ENCODE results near the gene CFAP210. TPM values are rescaled to one million over a fixed set of nuclear protein-coding genes. Genes with fewer than 3 reads are reported as not detected.

Gene CFAP210
- total RNA-seq, 2 donors from 2014 or later, result 0.70 to 1.9 TPM

DNA sequence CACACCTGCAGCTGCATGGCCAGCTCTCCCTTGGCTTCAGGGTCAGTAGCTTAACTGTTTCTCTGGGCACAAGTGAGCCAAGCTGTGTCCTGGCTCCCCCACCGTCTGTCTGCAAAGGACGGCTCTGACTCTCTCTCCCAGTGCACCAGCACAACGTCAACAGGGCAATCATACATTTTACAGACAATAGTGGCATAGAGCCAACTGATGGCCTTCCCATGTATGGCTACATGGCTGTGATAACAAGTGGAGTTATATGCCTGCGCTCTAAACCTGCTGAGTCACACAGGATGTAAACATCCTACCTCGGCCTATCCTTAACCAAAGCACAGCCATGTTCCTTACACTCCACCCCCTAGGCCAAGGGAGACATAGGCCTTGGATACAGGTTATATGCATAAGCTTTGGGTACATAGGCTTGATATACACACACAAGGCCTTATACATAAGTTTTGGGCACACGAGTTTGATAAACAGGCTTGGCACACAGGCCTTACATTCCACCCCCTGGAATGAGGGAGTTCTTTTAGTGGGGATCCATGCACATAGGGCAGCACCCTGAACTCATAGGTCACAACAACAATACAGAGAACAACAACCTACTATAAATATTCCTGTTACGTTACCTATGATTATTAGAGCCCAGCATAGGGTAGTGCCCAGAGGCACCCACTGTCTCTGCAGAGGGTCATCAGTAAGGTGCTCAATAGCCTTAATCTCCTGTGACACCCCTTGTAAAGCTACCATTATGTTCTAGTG, 17.7 kb upstream of the CFAP210 start:
- H3K9ac ChIP-seq (ENCODE audit: extremely low read depth, low read length, poor library complexity, severe bottlenecking), result no peak overlapping the region
- H3K4me1 Mint-ChIP-seq, result peaks cover 10% of the 10 kb centered on the region
- no peak overlapping the region for H3K27ac Mint-ChIP-seq
- peaks cover 9% of the 10 kb centered on the region for H3K9me3 ChIP-seq (ENCODE audit: control insufficient read depth, low read length)
- H3K4me1 ChIP-seq (ENCODE audit: control insufficient read depth, insufficient read depth, low read length), result peaks cover 4% of the 10 kb centered on the region
- TF ChIP-seq, protein P1, sequence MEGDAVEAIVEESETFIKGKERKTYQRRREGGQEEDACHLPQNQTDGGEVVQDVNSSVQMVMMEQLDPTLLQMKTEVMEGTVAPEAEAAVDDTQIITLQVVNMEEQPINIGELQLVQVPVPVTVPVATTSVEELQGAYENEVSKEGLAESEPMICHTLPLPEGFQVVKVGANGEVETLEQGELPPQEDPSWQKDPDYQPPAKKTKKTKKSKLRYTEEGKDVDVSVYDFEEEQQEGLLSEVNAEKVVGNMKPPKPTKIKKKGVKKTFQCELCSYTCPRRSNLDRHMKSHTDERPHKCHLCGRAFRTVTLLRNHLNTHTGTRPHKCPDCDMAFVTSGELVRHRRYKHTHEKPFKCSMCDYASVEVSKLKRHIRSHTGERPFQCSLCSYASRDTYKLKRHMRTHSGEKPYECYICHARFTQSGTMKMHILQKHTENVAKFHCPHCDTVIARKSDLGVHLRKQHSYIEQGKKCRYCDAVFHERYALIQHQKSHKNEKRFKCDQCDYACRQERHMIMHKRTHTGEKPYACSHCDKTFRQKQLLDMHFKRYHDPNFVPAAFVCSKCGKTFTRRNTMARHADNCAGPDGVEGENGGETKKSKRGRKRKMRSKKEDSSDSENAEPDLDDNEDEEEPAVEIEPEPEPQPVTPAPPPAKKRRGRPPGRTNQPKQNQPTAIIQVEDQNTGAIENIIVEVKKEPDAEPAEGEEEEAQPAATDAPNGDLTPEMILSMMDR (conservative IDR thresholded peaks at IDR 0.05), result no peak
- H3K36me3 ChIP-seq (ENCODE audit: control insufficient read depth, insufficient read depth, low read length), result no peaks in the 10 kb centered on the region
- peaks cover 19% of the 10 kb centered on the region for H3K36me3 Mint-ChIP-seq (ENCODE audit: low read depth)
- H3K27me3 ChIP-seq (ENCODE audit: control insufficient read depth, insufficient read depth, low read length, poor library complexity, severe bottlenecking), result no peaks in the 10 kb centered on the region
- no peaks in the 10 kb centered on the region for H3K27me3 Mint-ChIP-seq (ENCODE audit: insufficient read depth)
- no peak overlapping the region for H3K4me3 Mint-ChIP-seq
- WGBS, 2 experiments (ENCODE audit: insufficient coverage in 1 of 2, insufficient read length in 1 of 2), result 73 to 86% methylated on average over 3 to 7 of the region's 7 CpGs
- H3K4me3 ChIP-seq (ENCODE audit: low read length), result no peak overlapping the region
- H3K27ac ChIP-seq (ENCODE audit: low read depth, low read length), result no peak overlapping the region
- DNase-seq, result no peak
- peaks cover 9% of the 10 kb centered on the region for H3K9me3 Mint-ChIP-seq

DNA sequence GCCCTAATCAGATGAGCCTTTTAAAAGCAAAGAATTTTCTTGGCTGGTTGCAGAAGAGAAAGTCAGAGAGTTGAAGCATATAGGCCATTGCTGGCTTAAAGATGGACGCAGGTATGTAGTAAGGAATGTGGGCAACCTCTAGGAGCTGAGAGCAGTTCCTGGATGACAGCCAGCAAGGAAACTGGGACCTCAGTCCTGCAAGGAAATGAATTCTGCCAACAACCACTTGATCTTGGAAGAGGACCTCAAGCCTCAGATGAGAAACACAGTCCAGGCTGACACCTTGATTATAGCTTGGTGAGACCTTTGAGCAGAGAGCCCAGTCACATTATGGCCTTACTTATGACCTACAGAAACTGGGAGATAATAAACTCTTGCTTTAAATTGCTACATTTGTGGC, 15.8 kb upstream of the CFAP210 start:
- WGBS, 2 experiments (ENCODE audit: insufficient coverage in 1 of 2, insufficient read length in 1 of 2), result 81 to 100% methylated on average over 1 of the region's 1 CpG
- Mint-ChIP-seq H3K27me3 (ENCODE audit: insufficient read depth) (no peaks in the 10 kb centered on the region), H3K27ac (no peak overlapping the region), H3K4me3 (no peak overlapping the region), H3K9me3 (peaks cover 9% of the 10 kb centered on the region), H3K36me3 (ENCODE audit: low read depth) (peaks cover 19% of the 10 kb centered on the region), H3K4me1 (no peaks in the 10 kb centered on the region)
- Histone ChIP-seq H3K4me1 (ENCODE audit: control insufficient read depth, insufficient read depth, low read length) (no peaks in the 10 kb centered on the region), H3K9ac (ENCODE audit: extremely low read depth, low read length, poor library complexity, severe bottlenecking) (no peak overlapping the region), H3K4me3 (ENCODE audit: low read length) (no peak overlapping the region), H3K27ac (ENCODE audit: low read depth, low read length) (no peak overlapping the region), H3K9me3 (ENCODE audit: control insufficient read depth, low read length) (peaks cover 9% of the 10 kb centered on the region), H3K27me3 (ENCODE audit: control insufficient read depth, insufficient read depth, low read length, poor library complexity, severe bottlenecking) (no peaks in the 10 kb centered on the region), H3K36me3 (ENCODE audit: control insufficient read depth, insufficient read depth, low read length) (no peaks in the 10 kb centered on the region)
- TF ChIP-seq, protein P1 (conservative IDR thresholded peaks at IDR 0.05), result no peak
- no peak for DNase-seq

DNA sequence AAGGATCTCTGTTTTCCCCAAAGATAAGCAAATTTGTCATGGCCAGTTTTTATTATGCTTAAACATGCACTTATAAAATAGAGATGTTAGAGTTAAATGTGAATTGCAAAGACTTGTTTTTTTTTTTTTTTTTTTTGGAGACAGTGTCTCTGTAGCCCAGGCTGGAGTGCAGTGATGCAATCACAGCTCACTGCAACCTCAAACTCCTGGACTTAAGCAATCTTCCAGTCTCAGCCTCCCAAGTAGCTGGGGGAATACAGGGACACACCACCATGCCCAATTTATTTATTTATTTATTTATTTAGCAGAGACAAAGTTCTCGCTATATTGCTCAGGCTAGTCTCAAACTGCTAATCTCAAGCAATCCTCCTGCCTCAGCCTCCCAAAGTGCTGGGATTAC, 15.1 kb upstream of the CFAP210 start:
- Mint-ChIP-seq H3K27ac (no peak overlapping the region), H3K4me1 (no peaks in the 10 kb centered on the region), H3K36me3 (ENCODE audit: low read depth) (peaks cover 21% of the 10 kb centered on the region), H3K4me3 (no peak overlapping the region), H3K9me3 (peaks cover 9% of the 10 kb centered on the region), H3K27me3 (ENCODE audit: insufficient read depth) (no peaks in the 10 kb centered on the region)
- TF ChIP-seq, protein P1 (conservative IDR thresholded peaks at IDR 0.05), result no peak
- no peaks in the 10 kb centered on the region for H3K4me1 ChIP-seq (ENCODE audit: control insufficient read depth, insufficient read depth, low read length)
- H3K27ac ChIP-seq (ENCODE audit: low read depth, low read length), result no peak overlapping the region
- no peak for DNase-seq
- H3K9me3 ChIP-seq (ENCODE audit: control insufficient read depth, low read length), result peaks cover 9% of the 10 kb centered on the region
- H3K9ac ChIP-seq (ENCODE audit: extremely low read depth, low read length, poor library complexity, severe bottlenecking), result no peak overlapping the region
- H3K4me3 ChIP-seq (ENCODE audit: low read length), result no peak overlapping the region
- H3K36me3 ChIP-seq (ENCODE audit: control insufficient read depth, insufficient read depth, low read length), result peaks cover 2% of the 10 kb centered on the region
- no peaks in the 10 kb centered on the region for H3K27me3 ChIP-seq (ENCODE audit: control insufficient read depth, insufficient read depth, low read length, poor library complexity, severe bottlenecking)
- 100% methylated on average over 1 of the region's 1 CpG; no CpG with 5 or more reads in 1 of the 2 experiments for WGBS, 2 experiments (ENCODE audit: insufficient coverage in 1 of 2, insufficient read length in 1 of 2)

Data from endodermal cell (in vitro differentiated cells).